Measurements from ENCODE around the gene PTGES2. TPM values are rescaled to one million over a fixed set of nuclear protein-coding genes. Genes with fewer than 3 reads are reported as not detected.

PTGES2 gene
- total RNA-seq, 4 donors from 2014 or later = 54.2 to 118 (median 83.0) TPM

DNA sequence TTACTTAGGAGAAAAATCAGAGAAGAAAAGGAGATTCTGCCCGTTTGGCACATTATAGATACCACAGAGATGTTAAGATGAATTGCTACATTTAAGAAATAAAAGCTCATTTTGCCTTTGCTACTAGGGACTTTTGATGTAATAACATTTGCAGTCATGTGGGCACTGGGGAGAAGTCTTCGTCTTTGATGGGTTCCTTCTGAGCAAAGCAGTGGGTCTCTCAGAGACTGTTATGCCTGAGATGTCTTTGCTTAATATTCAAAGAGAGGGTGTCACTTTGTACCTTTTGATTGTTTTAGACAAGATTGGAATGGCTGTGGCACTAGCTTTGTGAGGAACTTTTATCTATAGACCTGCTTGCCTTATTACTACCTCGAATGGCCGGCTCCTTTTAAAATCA is 34.5 kb downstream of the PTGES2 start:
- H3K4me1 ChIP-seq = peaks cover 46 to 90% (median 51%) of the 10 kb centered on the region in 3 donors
- no peak for DNase-seq
- no peaks in the 10 kb centered on the region for H3K36me3 ChIP-seq
- peak overlapping the region; percentile 86 to 95 (median 92) for H3K27ac ChIP-seq
- TF ChIP-seq, protein P1, sequence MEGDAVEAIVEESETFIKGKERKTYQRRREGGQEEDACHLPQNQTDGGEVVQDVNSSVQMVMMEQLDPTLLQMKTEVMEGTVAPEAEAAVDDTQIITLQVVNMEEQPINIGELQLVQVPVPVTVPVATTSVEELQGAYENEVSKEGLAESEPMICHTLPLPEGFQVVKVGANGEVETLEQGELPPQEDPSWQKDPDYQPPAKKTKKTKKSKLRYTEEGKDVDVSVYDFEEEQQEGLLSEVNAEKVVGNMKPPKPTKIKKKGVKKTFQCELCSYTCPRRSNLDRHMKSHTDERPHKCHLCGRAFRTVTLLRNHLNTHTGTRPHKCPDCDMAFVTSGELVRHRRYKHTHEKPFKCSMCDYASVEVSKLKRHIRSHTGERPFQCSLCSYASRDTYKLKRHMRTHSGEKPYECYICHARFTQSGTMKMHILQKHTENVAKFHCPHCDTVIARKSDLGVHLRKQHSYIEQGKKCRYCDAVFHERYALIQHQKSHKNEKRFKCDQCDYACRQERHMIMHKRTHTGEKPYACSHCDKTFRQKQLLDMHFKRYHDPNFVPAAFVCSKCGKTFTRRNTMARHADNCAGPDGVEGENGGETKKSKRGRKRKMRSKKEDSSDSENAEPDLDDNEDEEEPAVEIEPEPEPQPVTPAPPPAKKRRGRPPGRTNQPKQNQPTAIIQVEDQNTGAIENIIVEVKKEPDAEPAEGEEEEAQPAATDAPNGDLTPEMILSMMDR (IDR thresholded peaks at IDR 0.05) = no peak
- TF ChIP-seq POLR2A (IDR thresholded peaks at IDR 0.05) = no peak
- no peaks in the 10 kb centered on the region for H3K27me3 ChIP-seq
- intact Hi-C loops (cut with DNase I) = no loop called here
- H3K4me3 ChIP-seq = peak overlapping the region in 1 of 4 donors; percentile 49
- 46 to 66% methylated on average over 4 of the region's 4 CpGs for WGBS, 2 donors
- no peaks in the 10 kb centered on the region for H3K9me3 ChIP-seq

DNA sequence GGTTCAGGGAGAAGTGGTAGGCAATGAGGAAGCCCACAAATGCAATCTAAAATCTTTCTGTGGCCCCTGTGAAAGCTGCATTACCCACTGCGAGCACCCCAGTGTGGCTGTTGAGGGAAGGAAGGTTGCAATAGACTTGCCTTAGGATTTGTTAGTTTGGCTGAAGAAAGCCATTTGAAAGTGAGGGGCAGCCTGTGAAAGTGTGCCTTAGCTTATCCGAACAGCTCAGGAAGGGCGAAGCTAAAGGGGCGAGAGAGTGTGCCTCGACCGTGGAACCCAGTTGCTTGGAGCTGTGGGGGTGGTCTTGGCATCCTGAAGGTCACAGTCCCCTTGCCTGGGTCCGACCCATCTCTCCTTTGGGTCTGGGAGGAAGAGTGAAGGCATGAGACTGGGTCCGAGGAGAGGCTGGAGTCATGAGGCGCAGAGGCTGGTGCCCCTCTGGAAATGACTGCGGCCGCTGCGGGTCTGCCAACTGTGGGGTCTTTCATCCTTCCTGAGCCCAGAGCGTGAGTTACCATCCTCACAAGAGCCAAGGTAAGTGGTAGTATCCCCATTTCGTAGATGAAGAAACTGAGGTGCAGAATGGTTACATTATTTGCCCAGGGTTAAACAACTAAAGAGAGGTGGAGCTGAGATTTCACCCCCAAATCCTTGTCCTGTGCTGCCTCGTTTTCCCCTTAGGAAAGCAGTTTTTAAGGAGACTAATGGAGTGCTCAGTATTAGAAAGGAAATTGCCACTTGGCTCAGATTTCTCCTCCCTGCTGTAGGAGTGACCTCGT is 35.1 kb downstream of the PTGES2 start:
- intact Hi-C loops (cut with DNase I) = no loop called here
- no peak for DNase-seq
- no peak overlapping the region for H3K4me3 ChIP-seq
- 79% methylated on average over 9 to 15 of the region's 16 CpGs for whole genome bisulfite sequencing, 2 donors
- no peaks in the 10 kb centered on the region for H3K27me3 ChIP-seq
- H3K27ac ChIP-seq = peak overlapping the region; percentile 13 to 95 (median 92)
- no peak for TF ChIP-seq POLR2A (IDR thresholded peaks at IDR 0.05)
- TF ChIP-seq, protein P1 (IDR thresholded peaks at IDR 0.05) = no peak
- H3K9me3 ChIP-seq = no peaks in the 10 kb centered on the region
- no peaks in the 10 kb centered on the region for H3K36me3 ChIP-seq
- peaks cover 41 to 88% (median 45%) of the 10 kb centered on the region in 3 donors for H3K4me1 ChIP-seq

DNA sequence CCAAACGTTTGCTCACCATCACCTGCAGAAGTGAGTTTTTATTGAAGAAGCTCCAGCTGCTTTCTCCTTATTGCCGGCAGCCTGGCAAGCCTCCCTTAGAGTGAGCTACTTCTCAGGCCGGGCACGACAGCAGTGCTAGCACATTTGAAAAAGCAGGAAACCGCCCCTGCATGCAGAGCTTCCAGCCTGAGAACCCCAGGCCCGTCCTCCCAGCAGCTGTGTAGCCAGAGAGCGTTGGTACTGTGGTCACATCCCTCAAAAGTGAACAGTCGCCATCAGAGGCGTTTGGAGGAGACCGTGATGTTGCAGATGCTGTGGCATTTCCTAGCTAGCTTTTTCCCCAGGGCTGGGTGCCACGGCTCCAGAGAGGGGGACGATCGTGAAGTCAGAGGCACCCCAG is 36.0 kb downstream of the PTGES2 start:
- DNase-seq = no peak
- H3K27ac ChIP-seq = peak overlapping the region in 3 of 4 donors; percentile 92 to 95 (median 92)
- 21% methylated on average over 3 of the region's 13 CpGs; no CpG with 5 or more reads in 1 of the 2 donors for WGBS, 2 donors
- H3K4me1 ChIP-seq = peaks cover 39 to 80% (median 40%) of the 10 kb centered on the region in 3 donors
- TF ChIP-seq, protein P1 (IDR thresholded peaks at IDR 0.05) = no peak
- TF ChIP-seq POLR2A (IDR thresholded peaks at IDR 0.05) = no peak
- H3K27me3 ChIP-seq = no peaks in the 10 kb centered on the region
- H3K4me3 ChIP-seq = peak overlapping the region in 1 of 4 donors; percentile 8
- H3K9me3 ChIP-seq = no peaks in the 10 kb centered on the region
- intact Hi-C loops (cut with DNase I) = no loop called here
- no peaks in the 10 kb centered on the region for H3K36me3 ChIP-seq

DNA sequence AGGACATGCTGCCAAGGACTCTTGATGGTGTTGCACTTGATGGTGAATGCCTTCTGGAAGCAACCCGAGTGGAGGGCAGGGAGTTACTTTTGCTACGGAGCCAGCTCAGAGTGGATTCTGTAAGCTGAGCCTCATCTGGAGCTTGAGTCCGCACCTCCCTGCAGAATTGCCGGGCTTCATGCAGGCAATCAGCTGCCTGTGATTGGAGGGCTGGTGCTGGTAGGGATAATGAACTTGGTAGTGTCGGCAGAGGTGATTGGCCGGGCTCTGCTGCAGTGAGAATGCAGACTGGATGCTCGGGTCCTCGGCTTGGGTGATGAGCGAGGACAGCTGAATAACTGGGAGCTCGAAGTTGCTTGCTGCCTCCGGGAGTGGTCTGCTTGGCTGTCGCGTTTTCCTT is 36.4 kb downstream of the PTGES2 start:
- intact Hi-C loops (cut with DNase I) = no loop called here
- Histone ChIP-seq H3K9me3 (no peaks in the 10 kb centered on the region), H3K27me3 (no peaks in the 10 kb centered on the region), H3K36me3 (no peaks in the 10 kb centered on the region), H3K4me1 (peaks cover 39 to 75% (median 40%) of the 10 kb centered on the region in 3 donors), H3K27ac (peak overlapping the region in 2 of 4 donors; percentile 92), H3K4me3 (peak overlapping the region in 1 of 4 donors; percentile 8)
- TF ChIP-seq, protein P1 (IDR thresholded peaks at IDR 0.05) = no peak
- TF ChIP-seq POLR2A (IDR thresholded peaks at IDR 0.05) = no peak
- no peak for DNase-seq
- 52% methylated on average over 13 of the region's 13 CpGs; no CpG with 5 or more reads in 1 of the 2 donors for WGBS, 2 donors

DNA sequence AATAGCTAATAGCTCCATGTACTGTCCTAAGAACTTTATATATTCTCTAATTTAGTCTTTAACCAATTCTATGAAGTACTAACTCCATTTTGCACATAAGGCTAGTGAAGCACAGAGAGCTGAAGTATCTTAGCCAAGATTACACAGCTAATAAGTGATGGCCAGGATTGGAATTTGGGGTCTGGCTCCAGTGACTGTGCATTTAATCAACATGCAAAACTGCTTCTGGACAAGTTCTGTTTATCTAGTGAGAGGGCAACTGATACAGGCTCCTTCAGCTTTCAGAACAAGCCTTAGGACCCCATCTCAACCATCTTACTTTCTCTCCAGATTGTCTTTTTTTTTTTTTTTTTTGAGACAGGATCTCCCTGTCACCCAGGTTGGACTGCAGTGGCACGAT is 38.2 kb downstream of the PTGES2 start:
- Histone ChIP-seq H3K4me3 (no peak overlapping the region), H3K36me3 (peaks cover 0 to 4% (median 0%) of the 10 kb centered on the region in 3 donors), H3K27me3 (no peaks in the 10 kb centered on the region), H3K9me3 (no peaks in the 10 kb centered on the region), H3K4me1 (peaks cover 28 to 64% (median 31%) of the 10 kb centered on the region in 3 donors), H3K27ac (no peak overlapping the region)
- intact Hi-C loops (cut with DNase I) = no loop called here
- DNase-seq = no peak
- WGBS, 2 donors = 58 to 75% methylated on average over 1 of the region's 1 CpG
- TF ChIP-seq POLR2A (IDR thresholded peaks at IDR 0.05) = no peak
- TF ChIP-seq, protein P1 (IDR thresholded peaks at IDR 0.05) = no peak
